ENCODE measurements around the gene GXYLT1.

DNA sequence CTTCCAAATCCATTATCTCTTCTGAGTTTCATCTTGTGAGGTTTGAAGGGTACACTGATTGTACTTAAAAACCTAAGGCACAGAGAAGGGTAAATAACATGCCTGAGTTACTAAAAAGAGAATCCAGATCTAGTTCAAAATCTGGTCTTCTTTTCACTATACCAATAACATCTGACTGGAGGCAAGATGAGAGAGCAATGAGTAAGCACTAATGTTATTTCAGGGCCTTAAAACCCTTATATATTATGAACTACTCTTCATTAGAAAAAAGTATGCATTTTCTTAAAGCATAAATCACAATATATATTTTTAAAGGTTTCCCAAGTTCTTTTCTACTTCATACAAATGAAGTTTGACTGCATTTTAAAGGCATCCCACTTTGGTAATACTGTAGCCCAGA, 60.2 kb downstream of the GXYLT1 start:
- no peak for TF ChIP-seq POLR2A (IDR thresholded peaks at IDR 0.05)
- no peak for TF ChIP-seq CTCF (IDR thresholded peaks at IDR 0.05)

All from Peyer's patch (tissue), 4 donors.